GM12878 (cell line): ENCODE data around the gene LPGAT1. TPM values are rescaled to one million over a fixed set of nuclear protein-coding genes. Genes with fewer than 3 reads are reported as not detected.

Experiments
- BCL11A ChIP-seq: IDR thresholded peaks from 2 replicates; pipeline ENCODE4 v1.6.1; 2011; ENCODE audit warnings: low read depth, low read length
- CBX5 ChIP-seq: sonication (generic); IDR thresholded peaks from 2 replicates; pipeline ENCODE4 v1.6.1; 2016; ENCODE audit warnings: low read depth, moderate library complexity, mild to moderate bottlenecking, inconsistent platforms
- EED ChIP-seq: sonication (generic); IDR thresholded peaks from 2 replicates; pipeline ENCODE4 v1.6.1; 2016; ENCODE audit warnings: antibody characterized with exemption, low read depth
- IKZF2 ChIP-seq, 2 experiments: fragments of 450-650 bp; IDR thresholded peaks; 2 replicates each; pipeline ENCODE4 v1.6.1; 2017; ENCODE audit warnings: mild to moderate bottlenecking in 2 of 2, moderate library complexity in 2 of 2
- MEF2A ChIP-seq: IDR thresholded peaks from 2 replicates; pipeline ENCODE4 v1.6.1; 2011; ENCODE audit warnings: low read depth, mild to moderate bottlenecking, low read length, moderate library complexity; ENCODE audit not compliant: insufficient read depth
- MTA2 ChIP-seq: fragments of 450-650 bp; IDR thresholded peaks from 2 replicates; pipeline ENCODE4 v1.6.1; 2016; ENCODE audit warnings: low read depth, mild to moderate bottlenecking, moderate library complexity
- NBN ChIP-seq: fragments of 450-650 bp; IDR thresholded peaks from 2 replicates; pipeline ENCODE4 v1.6.1; 2016
- NR2C1 ChIP-seq: fragments of 450-650 bp; IDR thresholded peaks from 2 replicates; pipeline ENCODE4 v1.6.1; 2017; ENCODE audit warnings: antibody characterized with exemption, mild to moderate bottlenecking, moderate library complexity
- PAX8 ChIP-seq: fragments of 450-650 bp; IDR thresholded peaks from 2 replicates; pipeline ENCODE4 v1.6.1; 2017; ENCODE audit warnings: mild to moderate bottlenecking, moderate library complexity
- SPI1 ChIP-seq: IDR thresholded peaks from 2 replicates; pipeline ENCODE4 v1.6.1; 2011; ENCODE audit warnings: low read depth, mild to moderate bottlenecking, low read length, moderate library complexity, borderline replicate concordance; ENCODE audit not compliant: insufficient read depth
- STAT1 ChIP-seq: fragments of 450-650 bp; conservative IDR thresholded peaks from 2 replicates; pipeline ENCODE4 v1.6.1; 2014; ENCODE audit warnings: antibody characterized with exemption, mild to moderate bottlenecking
- TCF12 ChIP-seq: IDR thresholded peaks from 2 replicates; pipeline ENCODE4 v1.6.1; 2011; ENCODE audit warnings: low read depth, mild to moderate bottlenecking, low read length
- polyA plus RNA-seq, 11 experiments: library from polyadenylated mRNA; depleted of rRNA in 4 of 11; unstranded in 6 of 11; stranded (reverse) in 5 of 11; fragments of >200 nt; fragmentation: Nextera tagmentation in 4 of 11; fragmentation: Illumina TruSeq in 1 of 11; extraction: Ambion mirVana in 4 of 11; extraction: Trizol in 1 of 11; gene quantifications; 1 replicate in 1 of 11; 2 replicates in 10 of 11; pipeline versions ENCODE4 v1.2.1 to v1.2.3, GENCODE V29; 2011 to 2016; ENCODE audit warnings: inconsistent platforms in 2 of 11, missing spikeins in 2 of 11, low read depth in 1 of 11
- total RNA-seq, 4 experiments: library from RNA; depleted of rRNA in 3 of 4; stranded (reverse); fragments of >200 nt in 3 of 4; fragmentation: Illumina TruSeq in 1 of 4; extraction: Trizol in 1 of 4; gene quantifications; 2 replicates each; pipeline versions ENCODE4 v1.2.1 to v1.2.3, GENCODE V29; 2013 to 2021
- TF ChIP-seq, protein P1 (sequence below): fragments of 450-650 bp; conservative IDR thresholded peaks from 2 replicates; pipeline ENCODE4 v1.6.1; 2017; ENCODE audit warnings: mild to moderate bottlenecking, moderate library complexity
- TF ChIP-seq, protein P2 (sequence below), 3 experiments: IDR thresholded peaks in 2 of 3; conservative IDR thresholded peaks in 1 of 3; 2 replicates each; pipeline ENCODE4 v1.5.1; 2011; ENCODE audit warnings: low read depth in 3 of 3, low read length in 3 of 3, mild to moderate bottlenecking in 3 of 3, control low read depth in 2 of 3, moderate library complexity in 2 of 3, inconsistent platforms in 1 of 3, mixed read lengths in 1 of 3; ENCODE audit not compliant: control insufficient read depth in 2 of 3, insufficient read depth in 1 of 3; ENCODE audit errors: extremely low read depth in 1 of 3
- TF ChIP-seq, protein P3 (sequence below): fragments of 450-650 bp; IDR thresholded peaks from 2 replicates; pipeline ENCODE4 v1.6.1; 2014; ENCODE audit warnings: mild to moderate bottlenecking
- TF ChIP-seq, protein P4 (sequence below): IDR thresholded peaks from 2 replicates; pipeline ENCODE4 v1.6.1; 2011; ENCODE audit warnings: low read depth, low read length, improper control_type of control experiment, borderline replicate concordance
- TF ChIP-seq, protein P5 (sequence below): IDR thresholded peaks from 2 replicates; pipeline ENCODE4 v1.6.1; 2011; ENCODE audit warnings: borderline replicate concordance, low read depth, mild to moderate bottlenecking, moderate library complexity, mixed read lengths, low read length; ENCODE audit not compliant: insufficient read depth; ENCODE audit errors: extremely low read length
- TF ChIP-seq, protein P6 (sequence below): fragments of 450-650 bp; IDR thresholded peaks from 2 replicates; pipeline ENCODE4 v1.6.1; 2017; ENCODE audit warnings: mild to moderate bottlenecking, moderate library complexity

LPGAT1 gene
- total and polyA plus RNA-seq, 10 of the 15 experiments (the other 5 are each of a cell fraction or from before 2014, with no cell fraction given) = 5.8 to 40.6 (median 19.2) TPM

DNA sequence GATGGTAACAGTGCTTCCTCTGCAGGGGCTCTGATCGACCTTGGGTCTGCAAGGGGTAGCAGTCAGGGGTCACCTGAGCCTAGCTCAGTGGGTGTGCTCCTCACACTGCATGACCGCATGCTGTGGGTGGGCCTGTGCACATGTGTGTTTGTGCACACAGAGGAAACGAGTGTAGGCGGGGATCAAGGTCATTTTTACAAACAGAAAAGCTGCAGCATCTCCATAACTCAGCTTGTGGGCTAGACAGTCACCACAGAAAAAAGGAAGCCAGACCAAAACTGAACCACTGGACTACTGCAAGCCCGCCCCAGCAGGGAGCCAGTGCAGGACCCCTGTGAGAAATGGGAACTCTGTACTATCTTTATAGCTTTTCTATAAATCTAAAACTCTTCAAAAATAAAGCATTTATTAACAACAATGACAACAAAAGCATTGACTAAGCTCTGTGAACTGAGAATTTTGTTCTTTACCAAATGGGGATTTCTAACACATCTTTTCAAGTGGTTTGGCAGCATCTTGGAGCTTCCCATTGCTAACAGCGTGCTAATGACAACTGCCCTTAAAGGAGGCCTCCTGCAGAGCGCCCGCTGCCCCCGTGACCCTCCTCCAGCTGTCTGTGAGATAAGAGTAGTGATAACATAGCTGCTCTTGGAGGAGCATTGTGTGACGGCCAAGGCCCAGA, 135.3 kb downstream of the LPGAT1 start (continued):
- TF ChIP-seq, protein P1, sequence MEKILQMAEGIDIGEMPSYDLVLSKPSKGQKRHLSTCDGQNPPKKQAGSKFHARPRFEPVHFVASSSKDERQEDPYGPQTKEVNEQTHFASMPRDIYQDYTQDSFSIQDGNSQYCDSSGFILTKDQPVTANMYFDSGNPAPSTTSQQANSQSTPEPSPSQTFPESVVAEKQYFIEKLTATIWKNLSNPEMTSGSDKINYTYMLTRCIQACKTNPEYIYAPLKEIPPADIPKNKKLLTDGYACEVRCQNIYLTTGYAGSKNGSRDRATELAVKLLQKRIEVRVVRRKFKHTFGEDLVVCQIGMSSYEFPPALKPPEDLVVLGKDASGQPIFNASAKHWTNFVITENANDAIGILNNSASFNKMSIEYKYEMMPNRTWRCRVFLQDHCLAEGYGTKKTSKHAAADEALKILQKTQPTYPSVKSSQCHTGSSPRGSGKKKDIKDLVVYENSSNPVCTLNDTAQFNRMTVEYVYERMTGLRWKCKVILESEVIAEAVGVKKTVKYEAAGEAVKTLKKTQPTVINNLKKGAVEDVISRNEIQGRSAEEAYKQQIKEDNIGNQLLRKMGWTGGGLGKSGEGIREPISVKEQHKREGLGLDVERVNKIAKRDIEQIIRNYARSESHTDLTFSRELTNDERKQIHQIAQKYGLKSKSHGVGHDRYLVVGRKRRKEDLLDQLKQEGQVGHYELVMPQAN = no peak
- TF ChIP-seq, protein P2, sequence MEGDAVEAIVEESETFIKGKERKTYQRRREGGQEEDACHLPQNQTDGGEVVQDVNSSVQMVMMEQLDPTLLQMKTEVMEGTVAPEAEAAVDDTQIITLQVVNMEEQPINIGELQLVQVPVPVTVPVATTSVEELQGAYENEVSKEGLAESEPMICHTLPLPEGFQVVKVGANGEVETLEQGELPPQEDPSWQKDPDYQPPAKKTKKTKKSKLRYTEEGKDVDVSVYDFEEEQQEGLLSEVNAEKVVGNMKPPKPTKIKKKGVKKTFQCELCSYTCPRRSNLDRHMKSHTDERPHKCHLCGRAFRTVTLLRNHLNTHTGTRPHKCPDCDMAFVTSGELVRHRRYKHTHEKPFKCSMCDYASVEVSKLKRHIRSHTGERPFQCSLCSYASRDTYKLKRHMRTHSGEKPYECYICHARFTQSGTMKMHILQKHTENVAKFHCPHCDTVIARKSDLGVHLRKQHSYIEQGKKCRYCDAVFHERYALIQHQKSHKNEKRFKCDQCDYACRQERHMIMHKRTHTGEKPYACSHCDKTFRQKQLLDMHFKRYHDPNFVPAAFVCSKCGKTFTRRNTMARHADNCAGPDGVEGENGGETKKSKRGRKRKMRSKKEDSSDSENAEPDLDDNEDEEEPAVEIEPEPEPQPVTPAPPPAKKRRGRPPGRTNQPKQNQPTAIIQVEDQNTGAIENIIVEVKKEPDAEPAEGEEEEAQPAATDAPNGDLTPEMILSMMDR (IDR thresholded peaks at IDR 0.05 in 2 of 3, conservative IDR thresholded peaks at IDR 0.05 in 1 of 3; ENCODE audit: control insufficient read depth in 2 of 3, extremely low read depth in 1 of 3, insufficient read depth in 1 of 3, low read depth in 3 of 3, low read length in 3 of 3) = no peak
- TF ChIP-seq STAT1 (0 out of 2 replicates have a peak, but pooled peaks have one; percentile 28), MTA2 (peak; percentile 87), TCF12 (peak; percentile 83; the same call in 1 of the 2 replicates), MEF2A (peak; percentile 72), BCL11A (peak; percentile 63; the same call in 1 of the 2 replicates), SPI1 (peak; percentile 87), IKZF2 (IDR thresholded peaks at IDR 0.05) (peak; percentile 86 to 87), CBX5 (0 out of 2 replicates have a peak, but pooled peaks have one; percentile 65), PAX8 (no peak), EED (peak; percentile 67), NR2C1 (peak; percentile 4; the same call in 1 of the 2 replicates), NBN (peak; percentile 89)
- TF ChIP-seq, protein P3, sequence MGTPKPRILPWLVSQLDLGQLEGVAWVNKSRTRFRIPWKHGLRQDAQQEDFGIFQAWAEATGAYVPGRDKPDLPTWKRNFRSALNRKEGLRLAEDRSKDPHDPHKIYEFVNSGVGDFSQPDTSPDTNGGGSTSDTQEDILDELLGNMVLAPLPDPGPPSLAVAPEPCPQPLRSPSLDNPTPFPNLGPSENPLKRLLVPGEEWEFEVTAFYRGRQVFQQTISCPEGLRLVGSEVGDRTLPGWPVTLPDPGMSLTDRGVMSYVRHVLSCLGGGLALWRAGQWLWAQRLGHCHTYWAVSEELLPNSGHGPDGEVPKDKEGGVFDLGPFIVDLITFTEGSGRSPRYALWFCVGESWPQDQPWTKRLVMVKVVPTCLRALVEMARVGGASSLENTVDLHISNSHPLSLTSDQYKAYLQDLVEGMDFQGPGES = no peak
- TF ChIP-seq, protein P4, sequence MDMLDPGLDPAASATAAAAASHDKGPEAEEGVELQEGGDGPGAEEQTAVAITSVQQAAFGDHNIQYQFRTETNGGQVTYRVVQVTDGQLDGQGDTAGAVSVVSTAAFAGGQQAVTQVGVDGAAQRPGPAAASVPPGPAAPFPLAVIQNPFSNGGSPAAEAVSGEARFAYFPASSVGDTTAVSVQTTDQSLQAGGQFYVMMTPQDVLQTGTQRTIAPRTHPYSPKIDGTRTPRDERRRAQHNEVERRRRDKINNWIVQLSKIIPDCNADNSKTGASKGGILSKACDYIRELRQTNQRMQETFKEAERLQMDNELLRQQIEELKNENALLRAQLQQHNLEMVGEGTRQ = no peak; the same call in 1 of the 2 replicates
- TF ChIP-seq, protein P5, sequence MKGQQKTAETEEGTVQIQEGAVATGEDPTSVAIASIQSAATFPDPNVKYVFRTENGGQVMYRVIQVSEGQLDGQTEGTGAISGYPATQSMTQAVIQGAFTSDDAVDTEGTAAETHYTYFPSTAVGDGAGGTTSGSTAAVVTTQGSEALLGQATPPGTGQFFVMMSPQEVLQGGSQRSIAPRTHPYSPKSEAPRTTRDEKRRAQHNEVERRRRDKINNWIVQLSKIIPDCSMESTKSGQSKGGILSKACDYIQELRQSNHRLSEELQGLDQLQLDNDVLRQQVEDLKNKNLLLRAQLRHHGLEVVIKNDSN = peak; percentile 15
- TF ChIP-seq, protein P6, sequence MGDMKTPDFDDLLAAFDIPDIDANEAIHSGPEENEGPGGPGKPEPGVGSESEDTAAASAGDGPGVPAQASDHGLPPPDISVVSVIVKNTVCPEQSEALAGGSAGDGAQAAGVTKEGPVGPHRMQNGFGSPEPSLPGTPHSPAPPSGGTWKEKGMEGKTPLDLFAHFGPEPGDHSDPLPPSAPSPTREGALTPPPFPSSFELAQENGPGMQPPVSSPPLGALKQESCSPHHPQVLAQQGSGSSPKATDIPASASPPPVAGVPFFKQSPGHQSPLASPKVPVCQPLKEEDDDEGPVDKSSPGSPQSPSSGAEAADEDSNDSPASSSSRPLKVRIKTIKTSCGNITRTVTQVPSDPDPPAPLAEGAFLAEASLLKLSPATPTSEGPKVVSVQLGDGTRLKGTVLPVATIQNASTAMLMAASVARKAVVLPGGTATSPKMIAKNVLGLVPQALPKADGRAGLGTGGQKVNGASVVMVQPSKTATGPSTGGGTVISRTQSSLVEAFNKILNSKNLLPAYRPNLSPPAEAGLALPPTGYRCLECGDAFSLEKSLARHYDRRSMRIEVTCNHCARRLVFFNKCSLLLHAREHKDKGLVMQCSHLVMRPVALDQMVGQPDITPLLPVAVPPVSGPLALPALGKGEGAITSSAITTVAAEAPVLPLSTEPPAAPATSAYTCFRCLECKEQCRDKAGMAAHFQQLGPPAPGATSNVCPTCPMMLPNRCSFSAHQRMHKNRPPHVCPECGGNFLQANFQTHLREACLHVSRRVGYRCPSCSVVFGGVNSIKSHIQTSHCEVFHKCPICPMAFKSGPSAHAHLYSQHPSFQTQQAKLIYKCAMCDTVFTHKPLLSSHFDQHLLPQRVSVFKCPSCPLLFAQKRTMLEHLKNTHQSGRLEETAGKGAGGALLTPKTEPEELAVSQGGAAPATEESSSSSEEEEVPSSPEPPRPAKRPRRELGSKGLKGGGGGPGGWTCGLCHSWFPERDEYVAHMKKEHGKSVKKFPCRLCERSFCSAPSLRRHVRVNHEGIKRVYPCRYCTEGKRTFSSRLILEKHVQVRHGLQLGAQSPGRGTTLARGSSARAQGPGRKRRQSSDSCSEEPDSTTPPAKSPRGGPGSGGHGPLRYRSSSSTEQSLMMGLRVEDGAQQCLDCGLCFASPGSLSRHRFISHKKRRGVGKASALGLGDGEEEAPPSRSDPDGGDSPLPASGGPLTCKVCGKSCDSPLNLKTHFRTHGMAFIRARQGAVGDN = peak; percentile 32; the same call in 1 of the 2 replicates
